Stimulated activated CD4-positive, alpha-beta T cell treated with anti-CD3 and anti-CD28 coated beads, Interleukin-4, amount 100 ng/mL, for 48 hours (primary cell): ENCODE data around the gene RPS5.
"Not testable (repeated sequence)": the region's sequence is repeated elsewhere in the genome, so short reads cannot be mapped to it uniquely, and the experiment has no call there.

ENCODE experiments used
- DNase-seq, 2 donors: peaks; one replicate each; pipeline ENCODE4 v3.0.0-alpha.2; 2020; ENCODE audit warnings: low read depth in 2 of 2

RPS5 gene

DNA sequence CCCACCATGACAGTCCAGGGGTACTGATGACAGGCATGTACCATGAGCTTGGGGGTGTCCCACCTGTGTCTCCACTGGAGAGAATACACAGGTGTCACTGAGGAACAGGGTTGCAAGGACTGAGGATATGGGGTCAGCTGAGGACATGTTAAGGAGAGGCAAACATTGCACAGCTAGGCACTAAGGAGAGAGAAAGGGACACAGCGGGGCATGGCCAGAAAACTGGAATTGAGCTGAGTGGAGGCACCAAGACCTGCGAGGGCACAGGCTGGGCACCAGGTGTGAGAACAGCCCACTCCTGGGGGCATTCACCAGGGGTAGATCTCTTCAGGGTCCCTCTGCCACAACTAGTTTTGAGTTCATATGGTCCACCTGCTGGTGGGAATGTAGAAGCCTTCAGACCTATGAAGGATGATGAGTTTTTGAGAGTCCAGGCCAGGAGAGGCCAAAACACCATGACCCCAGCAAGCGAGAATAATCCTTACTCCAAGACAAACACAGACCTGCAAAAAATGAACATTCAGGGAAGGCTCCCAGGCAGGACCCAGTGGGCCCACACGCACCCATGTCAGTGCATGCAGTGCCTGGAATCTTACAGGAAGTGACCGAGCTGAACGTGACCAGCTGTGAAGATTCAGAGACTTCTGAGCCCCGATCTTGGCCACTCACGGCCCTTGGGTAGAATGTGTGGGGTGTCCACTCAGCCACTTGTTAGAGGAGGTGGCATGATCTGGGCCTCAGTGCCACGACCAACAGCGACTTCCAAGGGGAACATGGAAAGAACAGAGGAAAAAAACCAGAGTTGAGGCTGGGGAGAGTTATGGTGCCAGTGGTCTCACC lies 20.0 kb downstream of the RPS5 start:
- no peak for DNase-seq

DNA sequence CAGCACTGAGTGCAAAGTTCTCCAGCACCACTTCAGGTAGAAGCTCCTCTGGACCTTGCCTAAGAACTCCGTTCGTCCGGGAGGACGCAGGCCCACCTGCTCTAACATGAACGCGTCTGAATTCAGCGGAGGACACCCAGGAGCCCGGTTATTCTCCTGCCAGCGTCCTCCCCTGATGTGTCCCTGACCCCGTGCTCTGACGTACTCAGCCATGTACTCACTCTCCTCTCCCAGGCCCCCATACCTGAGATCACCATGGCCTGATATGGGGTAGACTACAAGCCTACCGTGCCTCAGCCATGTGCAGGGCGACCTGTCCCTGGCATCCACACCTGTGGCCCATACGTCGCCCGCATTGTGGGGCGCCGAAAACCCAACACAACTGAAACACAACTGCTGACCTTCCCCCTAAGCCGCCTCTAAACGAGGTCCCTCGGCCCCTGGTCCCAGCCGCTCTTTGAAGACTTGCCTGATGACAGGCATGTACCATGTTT lies 20.6 kb downstream of the RPS5 start:
- no peak for DNase-seq

DNA sequence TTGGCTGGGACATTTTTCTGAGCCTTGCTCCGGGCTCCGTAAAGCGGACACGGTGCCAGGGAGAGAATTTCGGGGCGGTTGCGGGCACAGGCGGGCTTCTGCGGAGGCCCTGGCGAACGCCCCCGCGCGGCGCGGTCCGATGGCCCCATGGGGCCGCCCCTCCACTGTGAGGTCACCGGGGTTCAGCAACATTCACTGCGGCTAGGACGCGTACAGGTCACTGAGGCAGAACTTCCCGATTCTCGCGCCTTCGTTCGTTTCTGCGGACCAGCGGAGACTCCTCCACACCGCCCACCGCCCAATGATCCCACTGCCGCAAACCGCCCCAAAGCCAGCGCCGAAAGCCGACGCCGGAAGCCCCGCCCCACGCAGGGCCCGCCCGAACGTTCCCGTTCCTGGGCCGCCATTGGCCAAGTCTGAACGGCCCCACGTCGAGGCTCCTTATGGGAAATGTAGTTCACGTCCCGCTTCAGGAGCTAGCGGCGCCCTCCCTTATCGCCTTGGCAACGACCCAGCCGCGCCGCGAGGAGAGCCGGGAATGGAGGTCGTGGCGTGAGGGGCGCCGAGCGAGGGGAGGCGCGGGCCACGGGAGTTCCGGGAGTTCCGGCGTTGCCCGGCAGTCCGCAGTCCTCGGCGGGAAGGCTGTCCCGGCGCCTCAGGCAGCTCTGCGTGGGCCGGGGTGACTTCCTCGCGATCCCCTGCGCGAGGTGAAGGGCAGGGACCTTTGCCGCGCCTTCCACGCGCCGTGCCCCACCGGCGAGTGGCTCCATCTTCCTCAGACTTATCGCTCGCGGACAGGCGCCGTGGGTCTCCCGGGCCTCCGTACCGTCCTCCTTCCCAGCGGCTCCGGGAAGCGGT lies 21.3 kb downstream of the RPS5 start, which contains the start of gene ZNF584:
Gene ZNF584 (plus strand): TSS at position 498 of the 858 bp plus-strand sequence. CDS start 499 bp downstream, outside the sequence.
- peak; percentile 90 to 93 for DNase-seq

DNA sequence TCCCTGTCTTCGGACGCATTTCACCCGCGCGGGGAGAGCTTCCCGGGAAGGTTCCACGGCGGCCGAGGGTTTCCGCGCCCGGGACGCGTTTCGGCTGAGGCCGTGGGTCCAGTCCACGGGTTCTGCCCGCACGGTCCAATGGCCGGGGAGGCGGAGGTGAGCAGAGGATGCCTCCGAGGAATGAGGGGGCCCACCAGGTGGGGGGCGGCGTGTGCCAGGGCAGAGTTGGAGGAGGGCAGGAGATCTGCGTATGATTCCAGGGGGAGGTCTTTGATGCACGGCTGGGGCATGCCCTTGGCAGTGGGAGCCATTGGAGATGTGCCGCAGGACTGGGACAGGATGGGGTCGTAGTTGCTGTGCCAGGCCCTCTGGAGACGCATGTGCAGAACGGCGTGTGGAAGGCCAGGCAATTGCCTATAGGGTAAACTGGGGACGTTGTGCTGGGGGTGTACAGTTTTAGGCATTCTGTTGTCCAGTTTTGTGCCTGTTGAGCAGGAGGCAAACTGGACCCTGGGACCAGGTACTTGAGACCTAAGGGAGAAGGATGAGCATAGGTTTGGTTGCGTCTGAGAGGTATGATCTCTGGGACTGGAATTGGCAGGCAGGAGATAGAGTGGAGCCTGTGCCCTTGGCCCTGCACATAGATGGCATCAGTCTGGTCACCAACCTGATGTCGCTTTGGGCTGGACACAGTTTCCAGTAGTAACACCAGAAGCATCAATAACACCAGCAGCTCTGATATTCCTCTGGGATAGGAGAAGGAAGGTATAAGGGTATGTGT lies 22.1 kb downstream of the RPS5 start:
- DNase-seq, result no peak

DNA sequence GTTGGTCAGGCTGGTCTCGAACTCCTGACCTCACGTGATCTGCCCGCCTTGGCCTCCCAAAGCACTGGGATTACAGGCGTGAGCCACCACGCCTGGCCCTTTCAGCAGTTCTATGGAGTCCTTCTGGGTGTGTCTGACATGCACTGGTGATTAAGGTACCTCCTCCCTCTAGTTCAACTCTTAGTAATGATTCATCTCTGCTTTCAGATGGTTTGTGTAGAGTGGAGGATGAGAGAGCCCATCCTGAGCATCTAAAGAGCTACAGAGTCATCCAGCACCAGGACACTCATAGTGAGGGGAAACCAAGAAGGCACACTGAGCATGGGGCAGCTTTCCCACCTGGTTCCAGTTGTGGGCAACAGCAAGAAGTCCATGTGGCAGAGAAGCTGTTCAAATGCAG lies 29.5 kb downstream of the RPS5 start:
- DNase-seq, result no peak

DNA sequence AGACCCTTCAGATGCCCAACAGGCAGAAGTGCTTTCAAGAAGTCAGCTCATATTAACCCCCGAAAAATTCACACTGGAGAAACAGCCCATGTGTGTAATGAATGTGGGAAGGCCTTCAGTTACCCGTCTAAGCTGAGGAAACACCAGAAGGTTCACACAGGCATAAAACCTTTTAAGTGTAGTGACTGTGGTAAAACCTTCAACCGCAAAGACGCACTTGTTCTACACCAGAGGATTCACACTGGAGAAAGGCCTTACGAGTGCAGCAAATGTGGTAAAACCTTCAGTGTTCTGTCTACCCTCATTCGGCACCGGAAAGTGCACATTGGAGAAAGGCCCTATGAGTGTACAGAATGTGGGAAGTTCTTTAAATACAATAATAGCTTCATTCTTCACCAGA lies 30.0 kb downstream of the RPS5 start:
- no peak for DNase-seq

DNA sequence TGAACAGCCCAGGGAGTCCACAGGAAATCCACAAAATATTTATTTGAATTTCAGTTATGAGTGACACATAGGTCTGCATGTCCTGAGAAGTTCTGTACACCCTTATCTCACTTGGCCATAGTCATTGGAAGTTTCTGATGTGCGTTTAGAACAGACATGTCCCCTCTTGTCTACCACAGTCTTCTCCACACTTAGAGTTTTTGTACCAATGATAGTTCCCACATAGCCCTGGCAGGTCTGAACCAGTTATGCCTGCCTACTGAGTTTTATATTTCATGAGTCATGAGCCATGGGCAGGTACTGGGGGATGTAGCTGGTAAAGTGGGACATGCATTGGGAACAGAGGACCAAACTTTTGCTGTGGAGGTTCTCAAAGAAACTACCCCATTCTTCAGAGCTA lies 41.5 kb downstream of the RPS5 start:
- no peak for DNase-seq

DNA sequence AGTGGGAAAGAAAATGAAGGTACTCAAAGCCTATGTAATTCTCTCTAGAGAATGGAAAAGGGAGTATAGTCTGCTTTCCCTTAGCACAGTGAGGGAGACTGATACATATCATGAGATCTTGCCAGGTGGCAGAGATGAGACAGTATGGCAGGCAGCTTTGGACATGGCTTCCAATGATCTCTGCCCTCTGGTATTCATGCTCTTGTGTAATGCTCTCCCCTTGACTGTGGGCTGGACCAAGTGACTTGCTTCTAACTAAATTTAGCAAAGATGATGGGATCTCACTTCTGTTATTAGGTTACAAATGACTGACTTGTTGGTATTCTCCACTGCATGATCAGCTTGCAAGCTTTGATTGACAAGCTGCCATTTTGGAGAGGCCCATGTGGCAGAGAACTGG lies 42.7 kb downstream of the RPS5 start:
- DNase-seq, result no peak

DNA sequence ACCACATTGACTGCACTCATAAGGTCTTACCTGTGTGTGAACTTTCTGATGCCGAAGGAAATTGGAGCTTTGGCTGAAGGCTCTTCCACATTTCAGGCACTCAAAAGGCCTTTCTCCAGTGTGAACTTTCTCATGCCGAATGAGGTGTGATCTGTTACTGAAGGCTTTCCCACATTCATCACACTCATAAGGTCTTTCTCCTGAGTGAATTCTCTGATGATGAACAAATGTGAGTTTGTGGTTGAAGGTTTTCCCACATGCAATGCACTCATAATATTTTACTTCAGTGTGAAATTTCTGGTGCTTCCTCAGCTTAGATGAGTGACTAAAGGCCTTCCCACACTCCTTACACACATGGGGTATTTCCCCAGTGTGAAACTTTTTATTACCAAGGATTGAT lies 47.1 kb downstream of the RPS5 start:
- DNase-seq, result no peak

DNA sequence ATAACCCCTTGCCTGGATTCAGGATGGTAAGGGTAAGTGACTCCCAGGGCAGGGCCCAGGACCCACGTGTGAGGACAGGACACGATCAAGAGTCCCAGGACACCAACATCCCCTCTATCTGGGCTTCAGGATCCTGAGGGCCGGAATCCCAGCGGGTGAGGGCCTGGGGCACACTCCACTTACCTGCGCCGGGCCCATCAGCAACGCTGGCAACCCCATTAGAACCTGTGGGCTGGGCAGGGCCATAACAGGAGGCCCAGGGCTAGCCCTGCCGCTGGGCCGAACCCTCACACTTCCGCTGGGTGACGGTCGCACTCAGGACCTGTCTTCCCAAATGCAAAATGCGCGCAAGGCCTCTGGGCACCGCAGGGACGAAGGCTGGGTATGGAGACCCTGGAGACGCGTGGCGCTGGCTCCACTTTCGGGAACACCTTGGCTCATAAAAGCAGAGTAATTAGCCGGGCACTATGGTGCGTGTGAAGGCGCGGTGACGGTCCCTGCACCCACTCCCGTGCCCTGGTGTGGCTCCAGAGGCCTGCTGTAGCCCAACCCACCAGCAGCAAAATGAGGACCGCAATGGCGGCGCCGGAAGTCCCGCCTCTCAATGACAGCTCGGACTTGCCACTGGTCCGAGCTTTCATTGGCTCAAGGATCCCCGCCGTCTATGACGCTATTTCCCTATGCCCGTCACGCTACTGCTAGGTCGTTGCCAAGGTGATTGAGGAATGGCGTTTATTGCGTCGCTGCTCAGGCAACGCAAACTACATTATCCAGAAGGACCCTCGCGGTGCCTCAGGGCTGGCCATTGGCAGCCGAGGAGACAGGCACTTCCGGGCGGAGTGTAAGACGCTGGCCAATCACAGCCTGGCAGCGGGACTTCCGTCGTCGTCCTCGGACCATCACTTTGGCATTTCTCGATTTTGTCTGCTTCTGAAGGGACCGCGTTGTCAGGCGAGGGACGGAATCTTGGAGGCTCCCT lies 52.8 kb downstream of the RPS5 start, which contains the start of gene ZNF132:
Gene ZNF132 (minus strand): TSS at position 578 of the 979 bp plus-strand sequence. CDS start 332 bp downstream, at position 246.
- DNase-seq, result peak; percentile 79 to 91

DNA sequence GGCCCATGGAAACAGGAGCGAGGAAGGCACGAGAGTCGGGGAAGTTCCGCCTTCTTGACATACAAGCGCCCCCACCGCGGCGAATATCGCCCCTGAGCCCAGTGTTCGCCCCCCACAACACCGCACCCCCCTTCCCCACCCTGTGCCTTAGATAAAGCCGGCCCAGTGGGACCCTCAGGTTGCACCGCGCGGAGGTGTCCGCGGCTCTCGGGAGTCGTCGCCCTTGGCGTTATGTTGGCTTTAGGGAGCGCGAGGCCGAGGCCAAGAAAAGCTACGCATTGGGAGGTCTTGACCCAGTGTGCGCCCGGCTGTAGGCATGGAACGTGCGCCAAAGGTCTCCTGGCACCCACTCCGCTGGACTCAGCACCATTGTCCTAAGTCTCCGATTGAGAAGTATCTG lies 53.5 kb downstream of the RPS5 start:
- no peak for DNase-seq

DNA sequence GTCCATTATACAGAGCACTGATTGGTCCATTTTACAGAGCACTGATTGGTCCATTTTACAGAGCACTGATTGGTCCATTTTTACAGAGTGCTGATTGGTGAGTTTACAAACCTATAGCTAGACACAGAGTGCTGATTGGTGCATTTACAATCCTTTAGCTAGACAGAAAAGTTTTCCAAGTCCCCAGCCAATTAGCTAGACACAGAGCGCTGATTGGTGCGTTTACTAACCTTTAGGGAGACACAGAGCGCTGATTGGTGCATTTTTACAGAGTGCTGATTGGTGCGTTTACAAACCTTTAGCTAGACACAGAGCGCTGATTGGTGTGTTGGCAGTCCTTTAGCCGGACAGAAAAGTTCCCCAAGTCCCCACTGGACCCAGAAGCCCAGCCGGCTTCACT lies 55.9 kb downstream of the RPS5 start:
- not testable (repeated sequence) for DNase-seq
